Activated T-cell treated with anti-CD3 and anti-CD28 coated beads, Interleukin-2, amount 50 U/mL, for 24 hours (primary cell): ENCODE data around the gene DAB2IP.
"Not testable (repeated sequence)": the region's sequence is repeated elsewhere in the genome, so short reads cannot be mapped to it uniquely, and the experiment has no call there.

Experiments used
- DNase-seq: peaks from one replicate; pipeline ENCODE4 v3.0.0-alpha.2; 2020
- H3K27ac Mint-ChIP-seq: 2 replicates; pipeline ENCODE4 v1.8.0; 2020; ENCODE audit warnings: mild to moderate bottlenecking, mixed read lengths
- H3K27me3 Mint-ChIP-seq: 2 replicates; pipeline ENCODE4 v1.8.0; 2020; ENCODE audit warnings: mixed read lengths
- H3K36me3 Mint-ChIP-seq: 2 replicates; pipeline ENCODE4 v1.8.0; 2020; ENCODE audit warnings: low read depth, mixed read lengths
- H3K4me1 Mint-ChIP-seq: 2 replicates; pipeline ENCODE4 v1.8.0; 2020; ENCODE audit warnings: low read depth, mixed read lengths
- H3K4me3 Mint-ChIP-seq: 2 replicates; pipeline ENCODE4 v1.8.0; 2020; ENCODE audit warnings: mild to moderate bottlenecking, moderate library complexity, mixed read lengths
- H3K9me3 Mint-ChIP-seq: 2 replicates; pipeline ENCODE4 v1.8.0; 2020; ENCODE audit warnings: mixed read lengths

Gene DAB2IP

DNA sequence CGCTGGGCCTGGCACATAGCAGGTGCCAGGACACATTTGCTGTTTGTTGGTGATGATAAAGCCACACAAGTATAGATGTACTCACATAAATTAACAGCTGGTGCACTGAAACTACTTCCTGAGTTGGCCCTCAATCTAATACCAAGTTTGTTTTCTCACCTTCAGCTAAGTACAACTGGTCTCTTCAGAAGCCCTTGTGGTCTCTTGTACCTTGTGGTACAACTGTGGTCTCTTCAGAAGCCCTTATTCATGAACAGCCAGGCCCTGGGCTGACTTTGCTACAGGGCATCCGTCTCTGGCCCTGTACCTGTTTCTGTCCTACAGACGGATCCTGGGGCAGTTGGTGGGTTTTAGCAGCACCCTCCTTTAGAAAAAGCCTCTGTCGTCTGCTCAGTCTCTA lies 81.5 kb downstream of the DAB2IP start:
- no peak for DNase-seq
- Mint-ChIP-seq H3K27ac (no peak overlapping the region), H3K4me3 (no peak overlapping the region)

DNA sequence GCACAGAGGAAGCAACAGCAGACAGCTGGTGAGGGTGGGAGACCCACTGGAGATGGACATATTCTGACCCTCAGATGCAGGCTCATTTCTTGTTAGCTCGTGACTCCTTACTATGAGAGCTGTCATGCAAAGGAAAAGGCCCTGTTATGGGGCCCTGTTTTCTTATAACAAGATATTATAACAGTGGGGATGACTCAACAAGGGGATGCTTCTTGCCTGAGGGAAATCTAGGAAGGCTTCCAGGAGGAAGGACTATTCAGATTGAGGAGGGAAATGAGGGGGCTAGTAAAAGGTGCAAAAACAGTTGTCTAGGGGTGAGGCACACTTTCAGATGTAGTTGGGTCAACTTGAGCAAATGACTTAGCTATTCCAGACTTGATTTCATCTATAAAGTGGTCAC lies 83.0 kb downstream of the DAB2IP start:
- no peaks in the 10 kb centered on the region for H3K9me3 Mint-ChIP-seq
- H3K36me3 Mint-ChIP-seq = no peaks in the 10 kb centered on the region
- H3K27me3 Mint-ChIP-seq = peaks cover 46% of the 10 kb centered on the region
- peaks cover 8% of the 10 kb centered on the region for H3K4me1 Mint-ChIP-seq
- DNase-seq = no peak
- no peak overlapping the region for H3K4me3 Mint-ChIP-seq
- no peak overlapping the region for H3K27ac Mint-ChIP-seq

More for the DNA sequence above, 81.5 kb downstream of the DAB2IP start:
- H3K4me1 Mint-ChIP-seq = peaks cover 8% of the 10 kb centered on the region
- peaks cover 45% of the 10 kb centered on the region for H3K27me3 Mint-ChIP-seq
- no peaks in the 10 kb centered on the region for H3K9me3 Mint-ChIP-seq
- no peaks in the 10 kb centered on the region for H3K36me3 Mint-ChIP-seq

DNA sequence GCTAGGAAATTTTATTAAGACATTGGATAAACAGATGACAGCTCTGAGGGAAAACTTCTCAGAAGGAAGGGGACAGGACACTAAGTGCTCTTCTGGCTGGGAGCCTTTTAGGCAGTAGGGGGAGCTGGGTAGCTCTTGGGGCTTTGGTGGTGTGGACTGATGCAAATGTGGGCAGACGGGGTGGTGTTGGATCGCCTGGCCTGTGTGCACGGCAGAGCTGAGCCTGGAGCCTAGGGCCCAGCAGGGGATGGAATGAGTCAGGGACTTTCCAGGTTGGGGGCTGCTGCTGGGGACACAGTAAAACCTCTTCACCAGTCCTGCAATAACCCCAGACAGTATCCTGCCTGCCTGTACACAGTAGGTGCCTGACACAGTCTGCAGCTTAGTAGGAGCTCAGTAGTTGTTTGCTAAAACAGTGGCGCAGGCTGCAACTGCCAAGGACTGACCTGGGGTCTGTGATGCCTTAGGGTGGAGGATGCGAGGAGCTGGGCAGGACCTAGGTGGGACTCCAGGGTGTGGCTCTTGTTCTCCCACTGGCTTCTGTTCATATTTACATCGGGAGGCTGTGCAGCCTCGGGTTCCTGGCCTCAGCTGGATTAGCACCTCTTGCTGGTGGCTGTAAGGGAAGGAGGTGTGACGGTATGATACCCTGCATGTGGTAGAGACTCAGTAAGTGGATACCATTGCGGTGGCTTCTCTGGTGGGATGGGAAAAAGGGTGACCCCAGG lies 83.8 kb downstream of the DAB2IP start:
- peaks cover 46% of the 10 kb centered on the region for H3K27me3 Mint-ChIP-seq
- no peak overlapping the region for H3K4me3 Mint-ChIP-seq
- no peak for DNase-seq
- H3K4me1 Mint-ChIP-seq = peaks cover 8% of the 10 kb centered on the region
- H3K27ac Mint-ChIP-seq = no peak overlapping the region
- no peaks in the 10 kb centered on the region for H3K9me3 Mint-ChIP-seq
- no peaks in the 10 kb centered on the region for H3K36me3 Mint-ChIP-seq

DNA sequence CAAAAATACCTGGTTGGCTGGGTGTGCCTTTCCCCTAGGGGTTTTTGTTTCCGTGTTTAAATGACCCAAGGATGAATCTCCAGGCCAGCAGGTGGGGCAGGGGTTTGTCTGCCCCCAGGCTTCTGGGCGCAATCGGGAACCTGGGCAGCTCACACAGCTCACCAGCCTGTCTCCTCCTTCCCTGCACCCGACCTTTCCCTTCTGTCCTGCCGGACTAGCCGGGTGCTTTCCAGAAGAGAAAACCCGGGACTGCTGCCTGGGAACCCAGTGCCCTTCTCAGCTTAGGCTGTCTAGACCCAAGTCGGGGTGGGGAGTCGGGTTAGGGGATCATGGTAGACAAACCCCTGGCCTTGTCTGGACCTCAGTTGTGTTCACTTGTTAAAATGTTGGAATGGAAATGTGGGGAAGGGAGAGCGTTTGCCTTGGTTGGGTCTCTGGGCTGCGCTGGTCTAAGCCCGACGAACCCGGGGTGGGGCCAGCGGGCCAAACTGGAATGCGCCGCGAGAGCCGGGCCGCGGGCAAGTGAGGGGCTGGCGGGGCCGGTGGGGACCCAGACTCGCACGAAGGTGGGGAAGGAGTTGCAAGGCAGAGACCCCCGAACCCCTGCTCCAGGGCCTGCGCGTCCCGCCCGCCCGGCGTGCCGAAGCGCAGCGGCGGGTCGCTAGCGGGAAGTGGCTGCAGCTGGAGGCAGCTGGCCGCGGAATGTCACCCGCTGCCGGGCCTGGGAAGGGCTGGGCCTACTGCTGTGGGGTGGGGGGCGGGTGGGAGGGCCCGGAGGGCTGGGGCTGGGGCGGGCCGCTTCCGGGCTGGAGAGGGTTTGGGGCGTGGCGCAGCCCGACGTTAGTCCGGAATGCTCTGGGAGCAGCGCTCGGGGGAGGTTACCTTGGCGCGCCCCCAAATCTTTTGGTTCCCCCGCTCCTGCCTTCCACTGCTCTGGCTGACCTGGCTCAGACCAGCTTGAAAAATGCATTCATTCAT lies 84.6 kb downstream of the DAB2IP start:
- Mint-ChIP-seq H3K9me3 (no peaks in the 10 kb centered on the region), H3K36me3 (no peaks in the 10 kb centered on the region), H3K27me3 (peaks cover 46% of the 10 kb centered on the region), H3K27ac (no peak overlapping the region), H3K4me3 (no peak overlapping the region), H3K4me1 (peaks cover 8% of the 10 kb centered on the region)
- no peak for DNase-seq

DNA sequence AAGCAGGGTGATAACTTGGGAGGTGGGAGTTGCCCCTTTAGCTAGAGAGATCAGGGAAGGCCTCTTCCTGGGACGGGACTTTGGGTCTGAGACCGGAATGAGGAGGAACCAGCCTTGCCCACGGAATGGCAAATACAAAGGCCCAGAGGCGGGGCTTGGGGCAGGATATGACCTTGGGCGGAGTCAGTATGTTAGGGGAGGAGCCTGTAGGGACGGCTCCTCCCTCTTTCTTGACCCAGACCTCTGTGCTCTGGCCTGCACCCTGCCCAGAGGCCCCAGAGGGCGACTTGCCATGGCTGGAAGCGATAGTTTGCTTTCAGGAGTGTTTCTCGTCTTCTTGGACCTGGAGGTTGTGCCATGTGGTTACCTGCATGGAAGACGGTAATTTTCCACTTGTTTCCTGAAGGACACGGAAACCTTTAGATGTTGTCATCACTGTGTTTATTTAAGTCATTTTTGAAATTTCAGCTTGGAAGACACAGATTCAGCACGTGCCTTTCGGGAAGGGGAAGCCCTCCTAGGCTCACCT lies 85.6 kb downstream of the DAB2IP start:
- peaks cover 8% of the 10 kb centered on the region for H3K4me1 Mint-ChIP-seq
- H3K36me3 Mint-ChIP-seq = no peaks in the 10 kb centered on the region
- no peaks in the 10 kb centered on the region for H3K9me3 Mint-ChIP-seq
- H3K27me3 Mint-ChIP-seq = peaks cover 46% of the 10 kb centered on the region
- H3K4me3 Mint-ChIP-seq = no peak overlapping the region
- no peak for DNase-seq
- H3K27ac Mint-ChIP-seq = no peak overlapping the region

DNA sequence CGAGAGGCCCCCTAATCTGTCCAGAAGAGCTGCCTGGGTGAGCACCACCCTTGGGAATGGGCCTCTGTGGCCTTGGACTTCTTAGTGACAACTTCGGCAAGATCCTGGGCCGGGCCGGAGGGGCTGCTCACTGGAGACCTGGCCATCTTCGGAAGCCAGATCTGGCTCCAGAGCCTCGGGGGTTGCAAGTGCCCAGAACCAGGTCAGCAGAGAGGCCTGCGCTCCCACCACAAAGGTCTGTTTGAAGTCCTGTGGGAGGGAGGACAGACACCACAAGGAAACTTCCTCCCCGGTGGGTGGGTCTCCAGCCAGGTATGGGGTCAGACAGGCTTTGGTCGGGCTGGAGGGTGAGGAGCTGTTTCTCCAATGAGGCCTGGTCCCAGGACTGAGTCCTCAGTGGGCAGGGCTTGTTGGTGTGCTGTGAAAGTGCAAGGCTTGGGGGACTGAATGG lies 86.1 kb downstream of the DAB2IP start:
- no peak for DNase-seq
- Mint-ChIP-seq H3K27ac (no peak overlapping the region), H3K9me3 (no peaks in the 10 kb centered on the region), H3K27me3 (peaks cover 43% of the 10 kb centered on the region), H3K36me3 (no peaks in the 10 kb centered on the region), H3K4me3 (no peak overlapping the region), H3K4me1 (peaks cover 6% of the 10 kb centered on the region)

DNA sequence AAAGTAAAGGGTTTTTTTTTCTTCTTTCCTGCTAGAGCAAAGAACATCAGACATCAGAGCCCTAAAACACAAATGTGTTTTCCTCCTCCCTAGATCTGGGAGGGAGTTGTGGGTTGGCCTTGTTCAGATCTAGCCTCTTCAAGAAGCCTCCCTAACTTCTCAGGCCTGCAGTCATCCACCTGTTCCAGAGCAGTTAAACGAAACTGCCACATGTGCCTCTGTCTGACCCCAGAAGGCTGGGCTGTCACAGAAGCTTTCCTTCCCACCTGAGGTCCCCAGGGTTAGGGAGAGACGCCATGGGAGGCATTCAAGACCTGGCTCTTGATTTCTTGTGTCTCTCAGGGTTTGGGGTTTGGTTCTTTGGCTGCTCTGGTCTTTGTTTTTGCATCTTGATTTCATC lies 87.0 kb downstream of the DAB2IP start:
- no peaks in the 10 kb centered on the region for H3K9me3 Mint-ChIP-seq
- peaks cover 6% of the 10 kb centered on the region for H3K4me1 Mint-ChIP-seq
- no peak overlapping the region for H3K4me3 Mint-ChIP-seq
- no peak for DNase-seq
- no peaks in the 10 kb centered on the region for H3K36me3 Mint-ChIP-seq
- no peak overlapping the region for H3K27ac Mint-ChIP-seq
- H3K27me3 Mint-ChIP-seq = peaks cover 37% of the 10 kb centered on the region

DNA sequence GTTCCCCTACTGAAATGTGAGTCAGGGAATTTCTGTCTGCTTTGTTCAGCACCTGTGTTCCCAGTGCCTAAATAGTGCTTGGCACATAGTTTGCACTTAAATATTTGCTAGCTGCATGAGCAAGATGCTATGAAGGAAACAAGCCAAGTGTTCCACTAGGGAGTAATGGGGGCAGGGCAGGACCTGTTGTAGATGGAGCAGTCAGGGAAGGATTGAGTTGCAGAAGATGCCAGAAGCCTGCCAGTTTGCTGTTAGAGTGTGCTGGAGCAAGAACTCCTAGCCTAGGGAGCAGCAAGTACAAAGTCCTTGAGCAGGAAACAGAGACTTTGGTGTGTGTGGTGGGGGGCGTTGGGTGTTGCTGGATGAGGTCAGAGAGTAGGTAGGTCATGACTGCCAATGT lies 87.5 kb downstream of the DAB2IP start:
- Mint-ChIP-seq H3K27ac (no peak overlapping the region), H3K9me3 (no peaks in the 10 kb centered on the region), H3K36me3 (no peaks in the 10 kb centered on the region), H3K27me3 (peaks cover 33% of the 10 kb centered on the region), H3K4me3 (no peak overlapping the region), H3K4me1 (peaks cover 6% of the 10 kb centered on the region)
- DNase-seq = no peak

DNA sequence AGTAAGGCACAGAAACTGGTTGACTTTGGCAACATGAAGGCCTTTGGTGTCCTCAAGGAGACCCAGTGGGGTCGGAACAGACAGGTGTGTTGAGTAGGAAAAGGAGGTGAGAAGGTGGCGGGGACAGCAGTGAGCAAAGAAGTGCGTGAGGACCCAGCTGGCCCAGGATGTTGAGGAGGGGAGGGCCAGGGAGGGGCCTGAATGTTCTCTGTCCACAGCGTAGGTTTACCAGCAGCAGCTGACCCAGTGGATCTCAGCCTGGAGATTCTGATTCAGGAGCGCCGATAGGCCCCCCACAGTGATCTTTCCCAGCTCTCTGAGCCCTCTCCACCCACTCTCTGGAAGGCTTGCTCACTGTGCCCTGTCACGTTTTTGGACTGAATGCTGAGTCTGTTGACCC lies 88.5 kb downstream of the DAB2IP start:
- no peak overlapping the region for H3K4me3 Mint-ChIP-seq
- H3K4me1 Mint-ChIP-seq = peaks cover 6% of the 10 kb centered on the region
- no peaks in the 10 kb centered on the region for H3K36me3 Mint-ChIP-seq
- no peaks in the 10 kb centered on the region for H3K9me3 Mint-ChIP-seq
- no peak for DNase-seq
- H3K27me3 Mint-ChIP-seq = peaks cover 26% of the 10 kb centered on the region
- no peak overlapping the region for H3K27ac Mint-ChIP-seq

DNA sequence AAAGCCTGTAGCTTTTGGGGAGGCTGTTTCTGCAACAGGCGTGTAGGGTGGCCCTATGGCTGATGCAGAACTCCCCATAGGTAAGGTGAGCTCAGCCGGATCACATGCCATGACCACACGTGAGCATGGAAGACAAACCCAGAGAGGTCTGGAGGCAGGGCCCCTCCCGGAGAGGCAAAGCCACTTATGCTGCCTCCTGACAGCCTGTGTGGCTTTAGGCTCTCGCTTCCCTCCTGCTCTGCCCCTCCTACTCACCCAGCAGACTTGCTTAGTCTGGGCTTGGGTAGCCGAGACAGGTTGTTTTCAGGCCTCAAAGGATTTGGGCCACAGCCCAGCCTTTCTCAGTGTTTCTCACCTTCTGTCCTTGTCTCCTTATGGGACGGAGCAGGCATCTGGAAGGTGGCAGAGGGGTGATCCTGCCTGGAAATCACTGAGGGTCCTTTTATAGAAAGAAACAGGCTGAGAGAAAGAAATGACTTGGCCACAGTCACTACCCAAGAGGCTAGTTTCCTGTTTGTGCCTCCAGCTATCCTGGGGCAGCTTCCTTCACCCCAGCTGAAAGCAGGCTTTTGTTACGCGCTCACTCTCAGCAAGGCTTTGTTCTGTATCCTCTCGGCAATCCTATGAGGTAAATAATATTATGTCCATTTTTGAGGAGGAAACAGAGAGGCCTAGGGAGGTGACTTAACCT lies 89.9 kb downstream of the DAB2IP start:
- Mint-ChIP-seq H3K36me3 (no peaks in the 10 kb centered on the region), H3K27ac (no peak overlapping the region), H3K9me3 (no peaks in the 10 kb centered on the region), H3K27me3 (peaks cover 14% of the 10 kb centered on the region), H3K4me3 (no peak overlapping the region), H3K4me1 (peaks cover 4% of the 10 kb centered on the region)
- no peak for DNase-seq

DNA sequence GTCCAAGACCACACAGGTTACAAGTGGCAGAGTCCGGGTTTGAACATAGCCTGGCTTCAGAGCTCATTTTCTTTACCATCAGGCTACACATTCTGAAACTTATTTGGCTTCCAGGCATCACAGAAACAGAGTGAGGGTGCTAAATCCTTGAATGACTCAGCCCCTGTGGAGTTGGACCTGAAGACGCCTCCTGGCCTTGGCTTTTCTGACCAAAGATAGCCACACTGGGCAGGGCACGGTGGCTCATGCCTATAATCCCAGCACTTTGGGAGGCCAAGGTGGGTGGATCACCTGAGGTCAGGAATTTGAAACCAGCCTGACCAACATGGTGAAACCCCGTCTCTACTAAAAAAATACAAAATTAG lies 90.5 kb downstream of the DAB2IP start:
- H3K4me3 Mint-ChIP-seq, H3K27me3 Mint-ChIP-seq, H3K36me3 Mint-ChIP-seq, DNase-seq, H3K9me3 Mint-ChIP-seq, H3K27ac Mint-ChIP-seq, H3K4me1 Mint-ChIP-seq: not testable (repeated sequence)

DNA sequence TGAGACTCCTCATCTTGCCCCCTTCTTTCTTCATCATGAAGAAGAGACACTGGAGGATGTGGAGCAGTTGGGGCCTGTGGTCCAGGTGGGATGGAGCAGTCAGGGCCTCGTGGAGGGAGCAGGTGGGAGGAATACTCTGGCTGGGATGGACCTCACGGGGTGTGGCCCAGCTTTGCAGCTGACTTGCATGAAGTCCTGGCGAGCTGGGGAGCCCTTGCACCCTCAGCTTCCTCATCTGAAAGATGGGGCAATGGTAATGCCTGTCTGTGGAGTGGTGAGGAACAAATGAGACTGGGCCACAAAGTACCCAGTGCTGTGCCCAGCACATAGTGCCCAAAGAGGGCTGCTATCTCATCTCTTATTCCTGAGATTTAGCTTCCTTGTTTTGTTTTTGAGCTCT lies 91.5 kb downstream of the DAB2IP start:
- Mint-ChIP-seq H3K36me3 (no peaks in the 10 kb centered on the region), H3K4me3 (no peak overlapping the region), H3K27me3 (peaks cover under 1% of the 10 kb centered on the region), H3K9me3 (no peaks in the 10 kb centered on the region), H3K4me1 (peaks cover 4% of the 10 kb centered on the region), H3K27ac (no peak overlapping the region)
- no peak for DNase-seq

DNA sequence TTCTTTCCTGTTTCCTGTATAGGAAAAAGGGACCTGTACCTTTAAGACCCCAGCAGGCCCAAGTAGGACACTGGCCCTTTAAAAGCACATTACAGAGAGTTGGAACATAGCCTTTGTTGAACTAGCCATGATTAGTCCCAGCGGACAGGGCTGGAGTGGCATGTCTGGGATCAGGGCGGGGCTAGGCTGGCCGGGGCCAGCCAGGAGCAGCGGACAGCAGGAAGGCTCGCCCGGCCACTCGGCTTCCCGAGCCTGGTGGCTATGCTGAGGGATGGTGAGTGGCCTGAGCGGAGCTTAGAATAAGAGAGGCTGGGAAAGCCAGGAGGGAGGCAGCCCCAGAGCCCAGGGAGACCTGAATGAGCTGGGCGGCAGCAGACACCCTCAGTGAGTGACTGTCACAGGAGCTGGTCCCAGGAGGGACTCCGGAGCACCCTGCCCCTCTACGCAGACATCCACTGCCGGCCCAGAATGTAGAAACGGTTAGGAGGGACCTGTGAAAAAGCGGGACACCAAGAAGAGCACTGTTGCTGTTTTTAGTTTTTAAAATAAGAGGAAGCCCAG lies 92.1 kb downstream of the DAB2IP start:
- no peak for DNase-seq
- H3K4me3 Mint-ChIP-seq = no peak overlapping the region
- H3K27me3 Mint-ChIP-seq = no peaks in the 10 kb centered on the region
- H3K36me3 Mint-ChIP-seq = no peaks in the 10 kb centered on the region
- no peaks in the 10 kb centered on the region for H3K9me3 Mint-ChIP-seq
- H3K4me1 Mint-ChIP-seq = peaks cover 10% of the 10 kb centered on the region
- no peak overlapping the region for H3K27ac Mint-ChIP-seq

DNA sequence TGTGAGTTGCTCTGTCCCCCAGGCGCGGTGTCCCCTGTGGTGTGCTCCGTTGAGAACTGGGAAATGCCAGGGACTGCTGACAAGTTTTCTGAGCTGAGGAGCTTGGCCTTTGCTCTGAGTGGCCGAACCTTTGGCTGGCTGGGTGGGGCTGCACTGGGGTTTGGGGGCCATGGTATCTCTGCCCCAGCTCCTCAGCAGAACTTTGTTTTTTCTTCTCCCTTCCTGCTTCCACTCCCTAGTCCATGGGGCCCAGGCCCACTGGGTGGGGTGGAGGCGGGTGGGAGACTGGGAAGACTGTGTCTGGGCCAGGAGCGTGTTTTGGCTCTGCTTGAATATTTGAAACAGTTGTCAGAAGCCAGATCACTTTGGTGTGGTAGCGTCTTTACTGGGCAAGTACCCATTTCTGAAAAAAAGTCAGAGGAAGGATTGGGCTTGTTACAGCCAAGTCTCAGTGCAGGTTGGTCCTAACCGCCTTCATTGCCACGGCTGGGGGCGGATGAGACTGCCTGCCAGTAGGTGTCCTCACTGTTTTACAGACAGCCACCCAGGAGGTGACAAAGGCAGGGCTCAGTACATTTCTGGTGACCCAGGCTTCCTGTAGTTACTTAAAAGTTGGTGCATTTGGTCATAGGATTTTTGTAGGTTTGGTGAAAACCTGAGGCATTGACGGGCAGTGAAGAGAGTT lies 92.7 kb downstream of the DAB2IP start:
- DNase-seq = peak; percentile 35
- Mint-ChIP-seq H3K27me3 (no peaks in the 10 kb centered on the region), H3K36me3 (no peaks in the 10 kb centered on the region), H3K4me3 (no peak overlapping the region), H3K9me3 (no peaks in the 10 kb centered on the region), H3K27ac (no peak overlapping the region), H3K4me1 (peaks cover 12% of the 10 kb centered on the region)
